OCI-M1 (cell line): ENCODE measurements around the gene PAPOLA.
A peak's percentile ranks its signal among the peaks of the same experiment; 100 is the strongest.

Experiments used
- DNase-seq: peaks from one replicate; lab custom pipeline; 2025; lab: John Stamatoyannopoulos, UW

Gene PAPOLA

GRCh38 chr14:96565811-96566210 lies 63.6 kb downstream of the PAPOLA start:
- no peak for DNase-seq

GRCh38 chr14:96567289-96567899 lies 65.2 kb downstream of the PAPOLA start:
- DNase-seq: peak; percentile 43

- DNase-seq: no peak
Observed at GRCh38 chr14:96568621-96569020, 66.4 kb downstream of the PAPOLA start.

GRCh38 chr14:96571311-96571710 lies 69.1 kb downstream of the PAPOLA start:
- DNase-seq: no peak

- DNase-seq: no peak
Observed at GRCh38 chr14:96573473-96574100, 71.4 kb downstream of the PAPOLA start.

GRCh38 chr14:96574171-96574632 lies 72.0 kb downstream of the PAPOLA start:
- DNase-seq: no peak

GRCh38 chr14:96574633-96575632 lies 72.8 kb downstream of the PAPOLA start:
- no peak for DNase-seq

- DNase-seq: no peak
Observed at GRCh38 chr14:96576359-96576758, 74.2 kb downstream of the PAPOLA start.

- no peak for DNase-seq
Observed at GRCh38 chr14:96576937-96577336, 74.8 kb downstream of the PAPOLA start.

- no peak for DNase-seq
Observed at GRCh38 chr14:96578619-96579018, 76.4 kb downstream of the PAPOLA start.

GRCh38 chr14:96579358-96579757 lies 77.2 kb downstream of the PAPOLA start:
- DNase-seq: no peak

- no peak for DNase-seq
Observed at GRCh38 chr14:96579855-96580254, 77.7 kb downstream of the PAPOLA start.

GRCh38 chr14:96580566-96580965 lies 78.4 kb downstream of the PAPOLA start:
- DNase-seq: peak; percentile 14

GRCh38 chr14:96581026-96581425 lies 78.8 kb downstream of the PAPOLA start:
- DNase-seq: peak; percentile 47

- no peak for DNase-seq
Observed at GRCh38 chr14:96581902-96582301, 79.7 kb downstream of the PAPOLA start.

- DNase-seq: no peak
Observed at GRCh38 chr14:96582411-96582961, 80.3 kb downstream of the PAPOLA start.

- no peak for DNase-seq
Observed at GRCh38 chr14:96582995-96583394, 80.8 kb downstream of the PAPOLA start.

GRCh38 chr14:96583569-96584041 lies 81.4 kb downstream of the PAPOLA start:
- DNase-seq: no peak

GRCh38 chr14:96584199-96584906 lies 82.2 kb downstream of the PAPOLA start:
- DNase-seq: peak; percentile 83

GRCh38 chr14:96584907-96585671 lies 82.9 kb downstream of the PAPOLA start:
- no peak for DNase-seq

GRCh38 chr14:96585672-96586013 lies 83.5 kb downstream of the PAPOLA start:
- DNase-seq: no peak
